NCI-H1092 (cell line): ENCODE measurements around the gene DNM3.
"Not testable (repeated sequence)": the region's sequence is repeated elsewhere in the genome, so short reads cannot be mapped to it uniquely, and the experiment has no call there.

Source experiments
- DNase-seq: peaks from one replicate; lab custom pipeline; 2025; lab: John Stamatoyannopoulos, UW

DNM3 gene

DNA sequence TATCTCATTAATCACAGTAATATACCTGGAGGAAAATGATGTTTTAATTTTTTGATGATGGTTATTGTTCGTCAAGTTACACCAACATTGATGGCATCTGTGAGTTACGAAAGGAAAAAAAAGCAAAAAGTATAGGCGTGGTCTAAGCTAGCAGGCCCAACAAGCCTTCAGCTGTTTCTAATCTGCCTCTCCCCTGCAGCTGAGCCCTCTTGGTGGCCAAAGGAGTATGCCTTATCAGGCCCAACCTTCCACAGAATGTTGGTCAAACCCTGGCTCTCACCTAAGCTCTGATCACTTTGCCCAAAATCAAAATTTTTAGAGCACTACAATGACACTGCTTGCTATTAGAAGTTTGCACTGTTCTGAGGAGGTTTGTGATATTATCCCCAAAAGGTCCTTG, 584.0 kb downstream of the DNM3 start:
- no peak for DNase-seq

GRCh38 chr1:172427191-172427590, 585.9 kb downstream of the DNM3 start:
- no peak for DNase-seq

GRCh38 chr1:172429331-172430127, 588.2 kb downstream of the DNM3 start:
- DNase-seq: peak; percentile 38

GRCh38 chr1:172430128-172430454, 588.8 kb downstream of the DNM3 start:
- DNase-seq: no peak

- DNase-seq: no peak
Measured at GRCh38 chr1:172431204-172431603, 589.9 kb downstream of the DNM3 start.

DNA sequence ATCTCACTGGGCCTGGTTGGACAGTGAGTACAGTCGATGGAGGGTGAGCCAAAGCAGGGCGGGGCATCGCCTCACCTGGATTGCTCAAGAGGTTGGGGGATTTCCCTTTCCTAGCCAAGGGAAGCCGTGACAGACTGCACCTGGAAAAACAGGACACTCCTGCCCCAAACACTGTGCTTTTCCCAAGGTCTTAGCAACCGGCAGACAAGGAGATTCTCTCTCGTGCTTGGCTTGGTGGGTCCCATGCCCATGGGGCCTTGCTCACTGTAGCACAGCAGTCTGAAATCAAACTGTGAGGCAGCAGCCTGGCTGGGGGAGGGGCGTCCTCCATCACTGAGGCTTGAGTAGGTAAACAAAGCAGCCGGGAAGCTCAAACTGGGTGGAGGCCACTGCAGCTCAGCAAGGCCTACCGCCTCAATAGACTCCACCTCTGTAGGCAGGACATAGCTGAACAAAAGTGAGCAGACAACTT, 590.5 kb downstream of the DNM3 start:
- DNase-seq: no peak

- not testable (repeated sequence) for DNase-seq
Measured at GRCh38 chr1:172437183-172437582, 595.9 kb downstream of the DNM3 start.

- no peak for DNase-seq
Measured at GRCh38 chr1:172442404-172442803, 601.1 kb downstream of the DNM3 start.

GRCh38 chr1:172442843-172443565, 601.7 kb downstream of the DNM3 start:
- DNase-seq: no peak

- peak; percentile 91 for DNase-seq
Measured at GRCh38 chr1:172443666-172444453, 602.6 kb downstream of the DNM3 start, which contains the start of gene PIGC. Gene PIGC (minus strand): TSS chr1:172444069. CDS start chr1:172442622, 1,447 bp downstream.

DNA sequence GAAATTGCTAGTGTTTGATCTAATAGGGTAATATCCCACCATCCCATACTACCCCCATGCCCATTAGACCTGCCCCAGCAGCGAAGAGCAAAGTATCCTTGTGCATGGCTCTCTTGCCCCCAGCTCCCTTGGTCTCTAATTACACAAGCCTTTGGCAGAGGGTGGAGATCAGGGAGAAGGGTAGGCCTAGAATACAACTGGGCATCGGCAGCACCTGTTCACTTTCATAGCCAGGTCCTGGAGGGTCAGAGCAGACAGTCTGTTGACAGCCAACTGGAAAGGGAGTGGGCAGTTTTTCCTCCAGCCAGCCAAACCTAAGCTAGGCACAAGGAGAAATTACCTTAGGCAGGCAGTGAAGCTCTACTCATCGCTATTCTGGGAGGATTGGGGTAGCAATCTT, 605.2 kb downstream of the DNM3 start:
- DNase-seq: no peak

- no peak for DNase-seq
Measured at GRCh38 chr1:172447641-172448040, 606.3 kb downstream of the DNM3 start.

DNA sequence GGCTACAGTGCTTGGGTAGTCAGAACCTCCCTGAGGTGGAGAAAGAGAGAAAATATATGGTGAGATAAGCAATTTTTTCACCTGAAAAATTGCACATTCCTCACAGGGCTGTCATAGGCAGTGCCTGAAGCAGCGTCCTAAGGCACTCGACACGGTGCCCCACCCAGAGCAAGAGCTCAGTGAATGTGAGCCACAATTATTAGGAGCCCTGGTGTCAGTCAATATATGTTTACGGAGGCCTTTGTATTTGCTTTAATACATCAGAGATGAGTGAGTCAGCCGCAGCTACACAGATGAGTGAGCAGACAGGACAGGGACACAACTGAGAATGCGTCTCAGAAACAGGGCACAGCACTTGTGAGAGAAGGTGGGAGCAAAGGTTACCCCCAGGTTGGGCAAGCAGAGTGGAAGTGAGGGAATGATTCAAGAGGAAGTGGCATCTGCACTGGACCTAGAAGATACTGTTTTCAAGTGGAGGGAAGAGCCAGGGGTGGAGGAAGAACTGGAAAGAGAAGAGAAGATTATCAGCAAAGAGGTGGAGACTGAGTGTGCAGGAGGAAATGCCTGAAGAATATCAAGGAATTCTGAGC, 607.8 kb downstream of the DNM3 start:
- DNase-seq: no peak

DNA sequence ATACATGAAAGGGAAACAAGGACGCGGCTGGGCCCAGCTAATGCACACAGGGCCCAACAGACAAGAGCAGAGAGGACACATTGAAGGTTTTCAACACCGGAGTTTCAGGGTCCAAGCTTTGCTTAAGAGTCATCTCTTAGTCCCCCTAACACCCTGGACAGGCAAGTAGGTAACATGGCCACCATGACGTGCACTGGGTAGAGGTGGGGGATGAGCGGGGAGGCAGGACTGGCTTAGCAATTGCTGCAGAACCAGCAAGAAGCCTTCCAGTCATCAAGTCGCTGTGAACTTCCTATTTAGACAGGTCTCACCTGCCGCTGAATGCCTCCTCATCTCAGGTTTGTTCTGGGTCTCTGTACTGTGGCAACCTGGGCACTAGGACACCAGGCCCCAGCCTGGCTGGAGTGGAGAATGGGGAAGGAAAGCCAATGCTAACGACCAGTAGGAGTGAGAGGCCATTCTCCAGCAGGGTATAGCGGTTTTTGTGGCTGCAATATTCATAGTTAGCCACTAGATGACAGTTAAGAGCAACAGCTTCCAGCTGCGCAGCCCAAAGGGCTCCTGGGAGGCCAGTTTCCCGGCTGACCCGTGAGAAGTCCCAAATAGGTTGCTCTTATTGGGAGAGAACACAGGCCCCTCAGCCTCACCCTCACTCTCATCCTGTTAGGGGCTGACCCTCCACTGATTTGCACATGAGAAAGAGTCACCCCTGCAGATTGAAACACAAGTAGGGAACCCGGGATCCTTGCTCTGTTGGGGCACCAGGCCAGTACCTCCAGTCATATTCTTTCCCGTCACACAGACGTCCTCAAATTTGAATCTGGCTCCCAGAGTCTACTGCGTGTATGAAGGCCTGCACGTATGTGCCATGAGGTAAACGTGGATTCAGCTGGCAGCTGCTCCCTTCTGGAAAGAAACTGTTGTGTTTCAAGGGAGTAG, 608.6 kb downstream of the DNM3 start:
- DNase-seq: peak; percentile 24

- DNase-seq: no peak
Measured at GRCh38 chr1:172450524-172450885, 609.2 kb downstream of the DNM3 start.

DNA sequence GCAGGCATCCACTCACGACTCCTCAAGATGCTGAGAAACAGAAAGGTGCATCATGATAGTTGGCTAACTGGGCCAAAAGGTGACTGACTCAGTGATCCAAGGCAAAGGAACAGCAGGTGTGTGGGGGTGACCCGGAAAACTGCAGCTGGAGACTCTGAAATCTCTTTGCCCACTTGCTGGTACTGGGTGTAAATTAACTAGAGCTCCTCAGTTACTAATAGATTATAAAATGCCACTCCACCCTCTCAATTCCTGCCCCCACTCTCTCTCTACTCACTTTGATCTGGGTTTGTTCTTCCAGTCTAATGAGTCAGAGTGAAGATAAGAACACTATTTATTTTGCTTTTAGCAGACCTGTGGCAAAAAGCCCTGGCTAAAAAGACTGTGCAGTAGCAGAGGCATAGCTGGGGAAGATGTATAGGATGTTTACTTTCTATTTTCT, 609.7 kb downstream of the DNM3 start:
- DNase-seq: no peak

DNA sequence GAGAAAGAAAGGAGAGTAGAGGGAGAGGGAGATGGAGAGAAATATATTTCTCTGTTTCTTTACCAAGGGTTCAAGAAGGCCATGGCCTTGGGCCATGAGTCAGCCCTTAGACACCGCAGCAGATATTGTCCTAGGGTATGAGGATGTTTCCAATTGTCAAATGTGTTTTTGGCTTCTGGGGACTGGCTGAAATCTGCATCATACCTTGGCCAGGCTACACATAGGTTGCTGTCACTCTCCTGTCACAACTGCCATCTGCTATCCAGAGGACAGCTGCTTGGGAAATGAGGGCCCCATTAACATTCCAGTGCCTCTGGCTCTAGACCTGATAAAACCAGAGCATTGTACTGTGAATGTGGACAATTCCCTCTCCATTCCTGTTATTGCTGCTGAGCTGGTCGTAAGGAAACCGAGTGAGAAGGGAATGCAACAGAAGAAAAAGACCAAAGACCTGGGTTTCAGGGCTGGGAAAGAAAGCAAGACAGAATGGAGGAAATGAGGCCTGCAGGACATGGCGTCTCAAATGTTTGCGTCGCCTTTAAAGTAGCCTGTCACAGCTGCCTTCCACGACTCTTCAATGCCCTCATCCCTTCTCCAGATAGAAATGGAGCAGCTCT, 611.3 kb downstream of the DNM3 start:
- no peak for DNase-seq

DNA sequence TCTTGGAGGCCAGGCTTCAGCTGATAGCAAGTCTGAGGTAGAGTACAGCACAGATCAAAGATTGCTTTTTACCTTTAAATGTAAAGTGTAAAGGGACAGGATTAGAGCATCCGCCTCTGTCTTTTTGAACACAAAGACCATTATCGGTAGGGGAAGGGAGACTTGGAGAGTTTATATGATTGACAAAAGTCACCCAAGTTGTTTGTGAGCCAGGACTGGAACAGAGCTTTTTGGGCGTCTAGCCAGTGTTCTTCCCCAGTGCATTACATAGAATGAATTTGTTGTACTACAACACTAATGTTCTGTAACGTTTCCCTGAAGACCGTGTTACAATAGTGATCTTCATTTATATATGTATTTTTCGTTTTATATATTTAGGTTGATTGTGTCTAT, 611.9 kb downstream of the DNM3 start:
- no peak for DNase-seq

DNA sequence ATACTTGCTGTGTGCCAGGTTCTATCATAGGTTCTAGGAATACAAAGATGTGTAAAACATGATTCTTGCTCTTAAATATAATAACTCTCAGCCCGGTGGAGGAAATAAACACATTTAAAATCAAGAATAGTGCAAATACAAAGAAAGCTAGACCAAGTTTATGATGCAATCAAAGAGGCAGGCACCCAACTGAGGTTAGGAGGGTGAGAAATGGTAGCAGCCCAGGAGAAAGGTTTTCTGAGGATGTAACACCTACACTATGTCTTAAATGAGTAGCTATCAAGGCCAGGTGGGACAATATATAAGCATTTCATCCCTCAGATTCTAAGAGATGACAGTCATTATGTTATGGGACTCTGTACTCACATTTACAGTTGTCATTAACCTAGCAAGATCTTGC, 612.3 kb downstream of the DNM3 start:
- no peak for DNase-seq

GRCh38 chr1:172455451-172455850, 614.2 kb downstream of the DNM3 start:
- no peak for DNase-seq

DNA sequence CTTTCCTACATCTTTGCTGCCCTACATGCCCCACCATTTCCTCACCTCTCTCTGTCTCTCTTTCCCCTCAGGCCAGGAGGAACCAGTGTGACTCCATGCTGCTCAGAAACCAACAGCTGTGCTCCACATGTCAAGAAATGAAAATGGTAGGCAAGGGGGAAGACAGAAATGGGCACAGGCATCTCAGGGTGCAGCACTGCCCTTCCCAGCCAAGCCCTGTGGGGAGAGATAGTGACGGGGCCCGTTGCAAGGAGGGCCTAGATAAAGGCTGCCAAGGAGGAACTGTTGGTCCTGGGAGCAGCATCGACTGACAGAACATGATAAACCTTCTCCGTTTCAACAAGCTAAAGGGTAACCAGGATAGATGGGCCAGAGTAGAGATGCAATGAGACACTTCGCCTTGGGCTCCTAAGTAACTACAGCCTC, 615.1 kb downstream of the DNM3 start:
- no peak for DNase-seq
